HepG2 (cell line): Measurements from ENCODE around the gene TMEM107. TPM values are rescaled to one million over a fixed set of nuclear protein-coding genes. Genes with fewer than 3 reads are reported as not detected.

Experiments used
- CBX5 ChIP-seq: sonication (generic); formaldehyde crosslinking; IDR thresholded peaks from 2 replicates; pipeline ENCODE4 v1.4.0; 2020; ENCODE audit warnings: missing genetic modification reagents, borderline replicate concordance
- GPN1 ChIP-seq: sonication (generic); formaldehyde crosslinking; IDR thresholded peaks from 2 replicates; pipeline ENCODE4 v1.5.1; 2020; ENCODE audit warnings: missing genetic modification reagents, borderline replicate concordance
- HNF4G ChIP-seq, 2 experiments: sonication (generic) in 1 of 2; formaldehyde crosslinking in 1 of 2; IDR thresholded peaks; 2 replicates each; pipeline versions ENCODE4 v1.4.0 to v1.6.1; 2011 to 2020; ENCODE audit warnings: borderline replicate concordance in 2 of 2, low read depth in 2 of 2, mild to moderate bottlenecking in 2 of 2, low read length in 1 of 2, missing genetic modification reagents in 1 of 2, moderate library complexity in 1 of 2
- KLF9 ChIP-seq: IDR thresholded peaks from 2 replicates; pipeline ENCODE4 v1.6.1; 2016; ENCODE audit warnings: low read depth
- MIER3 ChIP-seq: IDR thresholded peaks from 2 replicates; pipeline ENCODE4 v1.6.1; 2016; ENCODE audit warnings: missing compliant biosample characterization, borderline replicate concordance
- TARDBP ChIP-seq: sonication (generic); formaldehyde crosslinking; IDR thresholded peaks from 2 replicates; pipeline ENCODE4 v1.8.0; 2022; ENCODE audit warnings: mild to moderate bottlenecking, missing genetic modification reagents
- TBP ChIP-seq: sonication (generic); formaldehyde crosslinking; IDR thresholded peaks from 2 replicates; pipeline ENCODE4 v1.5.0; 2020; ENCODE audit warnings: missing genetic modification reagents
- TCF7L2 ChIP-seq: IDR thresholded peaks from 2 replicates; pipeline ENCODE4 v1.6.1; 2011; ENCODE audit warnings: mild to moderate bottlenecking, low read depth, low read length, moderate library complexity
- TIGD3 ChIP-seq: sonication (generic); formaldehyde crosslinking; IDR thresholded peaks from 2 replicates; pipeline ENCODE4 v1.5.1; 2020; ENCODE audit warnings: mild to moderate bottlenecking, missing genetic modification reagents, borderline replicate concordance
- YY1 ChIP-seq: IDR thresholded peaks from 2 replicates; pipeline ENCODE4 v1.6.1; 2011; ENCODE audit warnings: low read length, low read depth, moderate library complexity, mild to moderate bottlenecking; ENCODE audit not compliant: insufficient read depth, insufficient replicate concordance
- ZNF20 ChIP-seq: sonication (generic); formaldehyde crosslinking; IDR thresholded peaks from 2 replicates; pipeline ENCODE4 v1.4.0; 2020; ENCODE audit warnings: mild to moderate bottlenecking, moderate library complexity, missing genetic modification reagents
- ZNF605 ChIP-seq: sonication (generic); formaldehyde crosslinking; IDR thresholded peaks from 2 replicates; pipeline ENCODE4 v1.8.0; 2022; ENCODE audit warnings: mild to moderate bottlenecking, missing genetic modification reagents
- ZNF780A ChIP-seq: sonication (generic); formaldehyde crosslinking; IDR thresholded peaks from 2 replicates; pipeline ENCODE4 v1.8.0; 2022; ENCODE audit warnings: mild to moderate bottlenecking, missing genetic modification reagents, moderate library complexity
- polyA plus RNA-seq, 8 experiments: library from polyadenylated mRNA; depleted of rRNA in 3 of 8; stranded (reverse) in 7 of 8; unstranded in 1 of 8; fragments of >200 nt; fragmentation: Illumina TruSeq in 4 of 8; extraction: Trizol in 4 of 8; gene quantifications; 2 replicates each; pipeline versions ENCODE4 v1.2.1 to v1.2.3, GENCODE V29; 2011 to 2016; ENCODE audit warnings: low read depth in 4 of 8, missing spikeins in 1 of 8, mixed read lengths in 1 of 8; ENCODE audit not compliant: insufficient read depth in 1 of 8
- total RNA-seq, 5 experiments: library from RNA; depleted of rRNA; stranded (reverse); fragments of >200 nt; fragmentation: Illumina TruSeq; extraction: Trizol; gene quantifications; 2 replicates each; pipeline ENCODE4 v1.2.3, GENCODE V29; 2016; ENCODE audit warnings: low read depth in 1 of 5
- TF ChIP-seq, protein P1 (sequence below): sonication (generic); formaldehyde crosslinking; IDR thresholded peaks from 2 replicates; pipeline ENCODE4 v1.5.0; 2020; ENCODE audit warnings: mild to moderate bottlenecking, missing genetic modification reagents, borderline replicate concordance
- TF ChIP-seq, protein P2 (sequence below): sonication (generic); formaldehyde crosslinking; IDR thresholded peaks from 2 replicates; pipeline ENCODE4 v1.4.0; 2020; ENCODE audit warnings: missing genetic modification reagents, borderline replicate concordance
- TF ChIP-seq, protein P3 (sequence below): sonication (generic); formaldehyde crosslinking; IDR thresholded peaks from 2 replicates; pipeline ENCODE4 v1.5.1; 2020; ENCODE audit warnings: missing genetic modification reagents, mild to moderate bottlenecking, borderline replicate concordance
- TF ChIP-seq, protein P4 (sequence below): sonication (generic); formaldehyde crosslinking; IDR thresholded peaks from 2 replicates; pipeline ENCODE4 v1.5.0; 2020; ENCODE audit warnings: missing genetic modification reagents

The TMEM107 gene
- total and polyA plus RNA-seq, 2 of the 13 experiments (the other 11 are each of a cell fraction or from before 2014, with no cell fraction given): 7.2 to 15.3 TPM

DNA sequence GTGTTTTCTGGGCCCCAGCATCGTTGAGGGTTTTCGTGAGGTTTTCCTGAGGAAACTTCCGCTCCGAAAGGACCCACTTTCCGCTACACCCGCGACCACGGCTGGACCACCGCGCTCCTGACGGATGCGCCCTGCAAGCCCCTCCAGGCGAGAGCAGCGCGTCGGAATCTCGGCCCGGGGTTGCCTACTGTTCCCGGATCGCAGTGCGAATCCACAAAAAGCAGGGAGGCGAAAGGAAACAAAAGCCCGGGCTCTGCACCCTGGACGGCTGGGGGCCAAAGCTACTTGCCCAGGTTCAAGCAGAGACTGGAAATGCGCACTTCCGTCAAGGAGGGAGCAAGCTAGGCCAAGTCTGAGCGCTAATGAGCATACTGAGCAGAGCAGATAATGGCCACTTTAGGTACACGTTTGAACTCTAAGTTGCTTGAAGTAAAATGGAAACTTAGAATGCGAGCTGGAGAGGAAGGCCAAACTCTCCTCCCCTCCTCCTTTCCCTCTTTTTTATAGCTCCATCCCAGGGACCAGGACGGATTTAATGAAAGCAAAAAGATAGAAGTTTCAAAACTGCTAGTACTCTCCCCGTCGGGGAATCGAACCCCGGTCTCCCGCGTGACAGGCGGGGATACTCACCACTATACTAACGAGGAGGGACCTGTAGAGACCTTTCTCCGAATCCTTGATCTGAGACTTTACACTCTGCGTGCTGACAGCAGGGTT lies 45.6 kb upstream of the TMEM107 start (continued):
- TF ChIP-seq, protein P1, sequence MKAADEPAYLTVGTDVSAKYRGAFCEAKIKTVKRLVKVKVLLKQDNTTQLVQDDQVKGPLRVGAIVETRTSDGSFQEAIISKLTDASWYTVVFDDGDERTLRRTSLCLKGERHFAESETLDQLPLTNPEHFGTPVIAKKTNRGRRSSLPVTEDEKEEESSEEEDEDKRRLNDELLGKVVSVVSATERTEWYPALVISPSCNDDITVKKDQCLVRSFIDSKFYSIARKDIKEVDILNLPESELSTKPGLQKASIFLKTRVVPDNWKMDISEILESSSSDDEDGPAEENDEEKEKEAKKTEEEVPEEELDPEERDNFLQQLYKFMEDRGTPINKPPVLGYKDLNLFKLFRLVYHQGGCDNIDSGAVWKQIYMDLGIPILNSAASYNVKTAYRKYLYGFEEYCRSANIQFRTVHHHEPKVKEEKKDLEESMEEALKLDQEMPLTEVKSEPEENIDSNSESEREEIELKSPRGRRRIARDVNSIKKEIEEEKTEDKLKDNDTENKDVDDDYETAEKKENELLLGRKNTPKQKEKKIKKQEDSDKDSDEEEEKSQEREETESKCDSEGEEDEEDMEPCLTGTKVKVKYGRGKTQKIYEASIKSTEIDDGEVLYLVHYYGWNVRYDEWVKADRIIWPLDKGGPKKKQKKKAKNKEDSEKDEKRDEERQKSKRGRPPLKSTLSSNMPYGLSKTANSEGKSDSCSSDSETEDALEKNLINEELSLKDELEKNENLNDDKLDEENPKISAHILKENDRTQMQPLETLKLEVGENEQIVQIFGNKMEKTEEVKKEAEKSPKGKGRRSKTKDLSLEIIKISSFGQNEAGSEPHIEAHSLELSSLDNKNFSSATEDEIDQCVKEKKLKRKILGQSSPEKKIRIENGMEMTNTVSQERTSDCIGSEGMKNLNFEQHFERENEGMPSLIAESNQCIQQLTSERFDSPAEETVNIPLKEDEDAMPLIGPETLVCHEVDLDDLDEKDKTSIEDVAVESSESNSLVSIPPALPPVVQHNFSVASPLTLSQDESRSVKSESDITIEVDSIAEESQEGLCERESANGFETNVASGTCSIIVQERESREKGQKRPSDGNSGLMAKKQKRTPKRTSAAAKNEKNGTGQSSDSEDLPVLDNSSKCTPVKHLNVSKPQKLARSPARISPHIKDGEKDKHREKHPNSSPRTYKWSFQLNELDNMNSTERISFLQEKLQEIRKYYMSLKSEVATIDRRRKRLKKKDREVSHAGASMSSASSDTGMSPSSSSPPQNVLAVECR (CRISPR knock-in tag): no peak; the same call in 1 of the 2 replicates
- TF ChIP-seq MIER3 (CRISPR knock-in tag): peak; percentile 40; the same call in 1 of the 2 replicates
- TF ChIP-seq ZNF20 (CRISPR knock-in tag): no peak; the same call in 1 of the 2 replicates
- no peak for TF ChIP-seq TIGD3 (CRISPR knock-in tag)
- no peak for TF ChIP-seq TARDBP (CRISPR knock-in tag)
- no peak for TF ChIP-seq CBX5 (CRISPR knock-in tag)
- TF ChIP-seq, protein P2, sequence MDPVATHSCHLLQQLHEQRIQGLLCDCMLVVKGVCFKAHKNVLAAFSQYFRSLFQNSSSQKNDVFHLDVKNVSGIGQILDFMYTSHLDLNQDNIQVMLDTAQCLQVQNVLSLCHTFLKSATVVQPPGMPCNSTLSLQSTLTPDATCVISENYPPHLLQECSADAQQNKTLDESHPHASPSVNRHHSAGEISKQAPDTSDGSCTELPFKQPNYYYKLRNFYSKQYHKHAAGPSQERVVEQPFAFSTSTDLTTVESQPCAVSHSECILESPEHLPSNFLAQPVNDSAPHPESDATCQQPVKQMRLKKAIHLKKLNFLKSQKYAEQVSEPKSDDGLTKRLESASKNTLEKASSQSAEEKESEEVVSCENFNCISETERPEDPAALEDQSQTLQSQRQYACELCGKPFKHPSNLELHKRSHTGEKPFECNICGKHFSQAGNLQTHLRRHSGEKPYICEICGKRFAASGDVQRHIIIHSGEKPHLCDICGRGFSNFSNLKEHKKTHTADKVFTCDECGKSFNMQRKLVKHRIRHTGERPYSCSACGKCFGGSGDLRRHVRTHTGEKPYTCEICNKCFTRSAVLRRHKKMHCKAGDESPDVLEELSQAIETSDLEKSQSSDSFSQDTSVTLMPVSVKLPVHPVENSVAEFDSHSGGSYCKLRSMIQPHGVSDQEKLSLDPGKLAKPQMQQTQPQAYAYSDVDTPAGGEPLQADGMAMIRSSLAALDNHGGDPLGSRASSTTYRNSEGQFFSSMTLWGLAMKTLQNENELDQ (CRISPR knock-in tag): no peak
- no peak for TF ChIP-seq GPN1 (CRISPR knock-in tag)
- TF ChIP-seq, protein P3, sequence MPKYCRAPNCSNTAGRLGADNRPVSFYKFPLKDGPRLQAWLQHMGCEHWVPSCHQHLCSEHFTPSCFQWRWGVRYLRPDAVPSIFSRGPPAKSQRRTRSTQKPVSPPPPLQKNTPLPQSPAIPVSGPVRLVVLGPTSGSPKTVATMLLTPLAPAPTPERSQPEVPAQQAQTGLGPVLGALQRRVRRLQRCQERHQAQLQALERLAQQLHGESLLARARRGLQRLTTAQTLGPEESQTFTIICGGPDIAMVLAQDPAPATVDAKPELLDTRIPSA (CRISPR knock-in tag): no peak
- TF ChIP-seq KLF9: no peak
- no peak for TF ChIP-seq TCF7L2
- TF ChIP-seq HNF4G (IDR thresholded peaks at IDR 0.05; ENCODE audit: borderline replicate concordance, low read depth, low read length): no peak
- no peak; the same call in 1 of the 2 replicates for TF ChIP-seq HNF4G (CRISPR knock-in tag; IDR thresholded peaks at IDR 0.05; ENCODE audit: borderline replicate concordance, low read depth)
- no peak for TF ChIP-seq ZNF780A (CRISPR knock-in tag)
- no peak for TF ChIP-seq YY1
- no peak for TF ChIP-seq TBP (CRISPR knock-in tag)
- TF ChIP-seq, protein P4, sequence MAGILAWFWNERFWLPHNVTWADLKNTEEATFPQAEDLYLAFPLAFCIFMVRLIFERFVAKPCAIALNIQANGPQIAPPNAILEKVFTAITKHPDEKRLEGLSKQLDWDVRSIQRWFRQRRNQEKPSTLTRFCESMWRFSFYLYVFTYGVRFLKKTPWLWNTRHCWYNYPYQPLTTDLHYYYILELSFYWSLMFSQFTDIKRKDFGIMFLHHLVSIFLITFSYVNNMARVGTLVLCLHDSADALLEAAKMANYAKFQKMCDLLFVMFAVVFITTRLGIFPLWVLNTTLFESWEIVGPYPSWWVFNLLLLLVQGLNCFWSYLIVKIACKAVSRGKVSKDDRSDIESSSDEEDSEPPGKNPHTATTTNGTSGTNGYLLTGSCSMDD: no peak
- TF ChIP-seq ZNF605 (CRISPR knock-in tag): no peak; the same call in 1 of the 2 replicates
